Retina (tissue), 1 donor: ENCODE data around the gene DGKE.

Experiments used
- DNase-seq: peaks from one replicate; pipeline ENCODE4 v3.0.0-alpha.2; 2016

The DGKE gene

DNA sequence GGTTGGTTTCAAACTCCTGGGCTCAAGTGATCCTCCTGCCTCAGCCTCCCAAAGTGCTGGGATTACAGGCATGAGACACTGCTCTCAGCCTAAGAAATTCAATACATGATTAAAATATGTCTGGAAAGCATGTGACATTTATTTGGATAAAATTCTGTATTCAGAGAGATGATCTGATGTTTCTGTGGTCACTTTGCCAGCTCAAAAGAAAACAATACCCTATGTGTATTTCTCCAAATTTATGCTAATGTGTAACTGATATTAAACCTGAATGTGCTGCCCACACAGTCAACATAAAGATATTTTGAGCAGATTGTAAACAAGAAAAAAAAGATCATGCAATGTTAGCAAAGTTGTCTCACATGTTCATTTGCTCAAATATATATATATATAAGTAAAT is 16.9 kb upstream of the DGKE start:
- DNase-seq, result no peak

DNA sequence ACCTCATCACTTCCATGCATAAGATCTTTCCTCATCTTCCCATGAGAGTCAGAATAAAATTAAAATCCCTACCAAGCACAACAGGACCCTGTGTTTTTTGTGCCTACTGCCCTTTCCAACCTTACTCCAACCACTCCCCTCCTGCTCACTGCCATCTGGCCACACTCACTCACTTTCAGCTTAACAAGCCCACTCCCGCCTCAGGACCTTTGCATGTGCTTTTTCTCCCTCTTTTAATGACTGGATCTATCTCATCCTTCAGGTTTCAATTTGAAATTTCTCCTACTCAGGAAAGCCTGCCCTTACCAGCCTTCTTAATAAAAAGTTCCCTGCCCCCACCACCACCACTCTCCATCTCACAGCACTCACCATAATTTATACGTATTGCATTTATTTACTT is 14.9 kb upstream of the DGKE start:
- DNase-seq, result no peak

DNA sequence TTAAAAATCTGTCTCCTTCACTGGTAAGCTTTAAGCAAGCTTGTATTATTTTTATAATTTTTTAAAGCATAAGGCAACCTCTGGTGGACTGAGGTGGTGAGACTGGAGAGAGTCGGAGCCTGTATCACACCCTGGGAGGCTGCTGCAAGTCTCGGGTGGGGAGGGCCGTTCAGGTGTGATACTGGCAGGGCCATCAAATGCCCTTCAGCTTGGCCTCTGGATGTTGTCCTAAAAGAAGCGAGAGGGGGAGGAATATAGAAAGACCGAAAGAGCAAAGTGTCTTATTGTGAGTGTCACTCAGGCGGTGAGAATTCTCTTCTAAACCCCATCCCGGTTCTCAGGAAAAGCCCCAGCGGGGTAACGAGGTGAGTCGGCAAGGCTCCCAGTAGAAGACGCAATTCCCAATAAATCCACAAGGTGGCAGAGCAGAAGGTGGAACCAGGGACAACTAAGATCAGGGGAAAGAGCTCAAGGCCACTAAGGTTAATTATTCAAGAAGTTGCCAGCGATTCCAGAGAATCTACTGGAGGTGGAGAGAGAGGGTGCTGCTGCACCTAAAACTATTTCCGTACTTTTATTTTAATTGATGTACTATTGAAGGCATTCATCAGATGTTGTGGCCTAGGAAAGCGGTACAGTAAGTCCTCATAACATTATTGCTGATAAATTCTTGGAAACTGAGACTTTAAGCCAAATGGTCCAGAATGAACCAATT is 14.4 kb upstream of the DGKE start:
- DNase-seq, result peak; percentile 82

DNA sequence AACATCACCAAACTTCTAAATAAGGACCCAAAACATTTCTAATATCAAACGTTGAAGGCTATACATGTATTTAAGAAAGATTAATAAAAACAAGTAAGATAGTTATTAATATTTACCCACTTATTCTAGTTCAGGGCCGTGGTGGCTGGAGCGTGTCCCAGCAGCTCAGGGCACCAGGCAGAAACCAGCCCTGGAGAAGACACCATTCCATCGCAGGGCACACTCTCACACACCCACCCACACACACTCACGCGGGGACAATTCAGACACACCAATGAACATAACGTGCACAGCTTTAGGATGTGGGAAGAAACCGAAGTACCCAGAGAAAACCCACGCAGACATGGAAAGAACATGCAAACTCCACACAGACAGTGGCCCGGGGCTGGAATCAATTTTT is 13.7 kb upstream of the DGKE start:
- DNase-seq, result no peak

DNA sequence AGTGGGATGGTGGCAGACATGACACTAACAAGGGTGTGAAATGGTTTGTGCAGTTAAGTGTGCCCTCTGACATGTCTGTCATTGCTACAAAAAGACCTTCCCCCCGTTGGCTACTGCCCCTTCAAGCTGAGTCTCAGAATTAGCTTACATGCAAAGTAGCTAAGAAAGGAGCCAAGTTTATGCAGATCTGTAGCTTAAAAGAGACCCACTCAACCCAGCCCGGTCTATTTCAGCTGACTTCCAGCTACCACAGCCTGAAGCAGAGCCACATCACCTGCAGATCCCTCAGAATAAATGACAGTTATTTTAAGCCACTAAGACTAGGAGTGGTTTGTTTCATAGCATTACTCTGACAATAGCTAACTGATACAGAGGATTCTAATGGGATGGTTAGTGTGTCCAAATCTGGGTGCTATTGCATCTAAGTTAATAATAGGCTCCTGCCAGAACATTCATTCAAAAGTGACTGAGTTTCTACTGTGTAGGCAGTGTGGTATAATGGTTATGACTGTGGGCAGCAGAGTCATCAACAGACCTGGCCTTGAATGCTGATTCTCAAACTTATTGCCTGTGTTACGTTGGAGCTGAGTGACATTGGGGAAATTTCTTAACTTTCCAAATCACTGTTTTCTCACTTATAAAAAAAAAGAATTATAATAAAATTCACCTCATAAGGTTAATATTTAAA is 12.0 kb upstream of the DGKE start:
- no peak for DNase-seq

DNA sequence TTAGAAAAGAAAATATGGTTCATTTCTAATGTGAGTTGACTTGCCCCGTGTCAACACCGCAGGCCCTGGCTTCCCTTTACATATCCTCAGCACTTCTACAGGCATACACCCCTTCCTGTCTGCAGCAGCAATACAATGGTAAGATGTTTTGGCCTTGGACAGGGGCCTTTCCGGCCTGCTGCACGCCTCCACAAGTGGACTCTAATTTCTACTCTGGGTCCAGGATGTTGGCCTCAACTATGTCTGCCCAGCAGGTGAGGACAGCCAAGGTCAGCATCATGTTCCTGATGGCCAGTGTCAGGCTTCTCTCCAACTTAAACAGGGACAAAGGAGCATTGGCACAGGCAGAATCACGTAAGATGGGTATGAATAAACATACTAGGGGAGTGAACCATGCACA is 11.2 kb upstream of the DGKE start:
- DNase-seq, result no peak

DNA sequence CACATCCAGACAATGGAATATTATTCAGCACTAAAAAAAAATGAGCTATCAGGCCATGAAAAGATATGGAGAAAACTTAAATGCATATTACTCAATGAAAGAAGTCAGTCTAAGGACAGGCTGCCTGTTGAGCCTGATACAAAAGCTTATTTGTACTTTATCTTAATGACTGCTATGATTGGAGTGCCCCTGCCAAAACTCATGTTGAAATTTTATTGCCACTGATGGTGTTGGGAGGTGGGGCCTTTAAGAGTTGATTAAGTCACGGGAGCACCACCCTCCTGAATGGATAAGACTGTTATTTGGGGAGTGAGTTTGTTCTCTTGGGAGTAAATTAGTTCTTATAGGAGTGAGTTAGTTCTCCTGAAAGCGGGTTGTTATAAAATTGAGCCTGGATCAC is 10.1 kb upstream of the DGKE start:
- no peak for DNase-seq

DNA sequence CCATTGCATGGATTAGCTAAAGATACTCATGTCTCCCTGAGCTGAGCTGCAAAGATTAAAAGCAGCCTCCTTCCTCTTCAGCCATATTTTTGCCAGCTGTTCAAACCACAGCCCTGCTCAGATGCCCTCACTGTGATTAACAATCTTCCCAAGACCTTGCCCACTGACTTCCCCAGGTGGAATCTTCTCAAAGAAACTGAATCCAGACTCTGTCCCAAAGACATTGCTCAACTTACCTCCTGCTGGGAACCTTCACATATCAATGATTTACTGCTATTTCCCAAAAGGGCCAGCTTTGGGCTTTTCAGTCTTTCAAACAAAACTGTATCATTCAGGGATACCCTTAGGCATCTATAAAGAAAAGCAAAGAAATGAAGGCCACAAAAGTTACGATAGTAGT is 9.4 kb upstream of the DGKE start:
- DNase-seq, result no peak

DNA sequence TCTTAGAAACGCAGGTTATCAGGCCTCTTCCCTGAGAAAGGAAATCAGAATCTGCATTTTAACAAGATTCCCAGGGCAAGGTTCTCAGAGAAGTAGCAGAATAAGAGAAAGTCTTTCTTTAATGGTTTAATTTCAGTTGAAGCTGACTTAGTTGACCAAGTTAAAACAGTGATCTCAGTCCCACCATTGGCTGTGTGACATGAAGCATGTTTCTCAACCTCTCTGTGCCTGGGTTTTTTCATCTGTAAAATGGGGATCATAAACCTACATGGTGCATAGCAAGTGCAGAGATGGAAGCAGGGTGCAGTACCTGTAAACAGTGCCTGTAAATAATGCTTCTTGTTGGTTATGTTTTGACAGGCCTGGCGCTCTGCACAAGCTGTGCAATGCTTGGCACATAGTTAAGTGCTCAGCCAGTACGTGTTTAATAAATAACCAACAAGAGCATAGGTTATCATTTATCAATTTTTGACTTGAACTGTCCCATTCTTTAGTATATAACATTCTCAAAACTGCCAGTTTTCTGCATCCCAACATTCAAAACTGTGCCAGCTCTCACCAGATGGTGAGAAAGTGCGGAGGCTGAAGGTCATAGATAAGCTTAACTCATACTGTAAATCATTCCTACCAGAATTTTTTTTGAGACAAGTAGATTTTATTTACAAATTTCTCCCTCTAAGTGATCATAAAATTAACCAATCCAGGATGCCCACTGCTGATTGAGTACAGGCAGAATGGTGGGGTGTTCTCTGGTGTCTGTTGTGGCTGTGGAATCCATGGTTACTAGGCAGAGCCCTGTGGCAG is 7.1 kb upstream of the DGKE start:
- DNase-seq, result no peak

DNA sequence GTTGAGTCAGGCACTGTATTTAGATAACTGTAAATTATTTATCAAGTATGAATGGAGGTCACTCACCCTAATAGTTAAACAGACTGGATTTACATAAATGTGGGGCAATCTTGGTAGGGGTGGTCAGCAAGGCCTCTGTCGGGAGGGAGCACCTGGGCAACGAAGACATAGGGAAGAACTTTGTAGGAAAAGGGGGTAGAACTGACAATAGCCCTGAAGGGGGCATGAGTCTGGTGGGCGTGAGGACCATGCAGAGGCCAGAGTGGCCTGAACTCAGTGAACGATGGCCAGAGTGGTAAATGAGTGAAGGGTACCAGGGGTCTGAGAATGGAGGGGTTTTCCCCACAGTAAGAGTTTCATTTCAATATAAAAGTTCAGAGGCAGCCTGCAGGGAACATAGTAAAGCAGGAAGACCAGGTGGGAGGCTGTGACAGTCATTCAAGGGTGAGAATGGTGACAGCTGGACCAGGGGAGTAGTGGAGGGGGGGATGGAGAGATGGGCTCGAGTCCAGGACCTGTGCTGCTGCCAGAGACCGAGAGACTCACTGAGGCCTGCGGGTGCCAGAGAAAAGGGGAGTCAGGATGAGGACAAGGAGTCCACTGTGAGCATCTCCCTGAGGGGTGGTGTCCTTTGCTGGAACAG is 3.1 kb upstream of the DGKE start:
- DNase-seq, result no peak

DNA sequence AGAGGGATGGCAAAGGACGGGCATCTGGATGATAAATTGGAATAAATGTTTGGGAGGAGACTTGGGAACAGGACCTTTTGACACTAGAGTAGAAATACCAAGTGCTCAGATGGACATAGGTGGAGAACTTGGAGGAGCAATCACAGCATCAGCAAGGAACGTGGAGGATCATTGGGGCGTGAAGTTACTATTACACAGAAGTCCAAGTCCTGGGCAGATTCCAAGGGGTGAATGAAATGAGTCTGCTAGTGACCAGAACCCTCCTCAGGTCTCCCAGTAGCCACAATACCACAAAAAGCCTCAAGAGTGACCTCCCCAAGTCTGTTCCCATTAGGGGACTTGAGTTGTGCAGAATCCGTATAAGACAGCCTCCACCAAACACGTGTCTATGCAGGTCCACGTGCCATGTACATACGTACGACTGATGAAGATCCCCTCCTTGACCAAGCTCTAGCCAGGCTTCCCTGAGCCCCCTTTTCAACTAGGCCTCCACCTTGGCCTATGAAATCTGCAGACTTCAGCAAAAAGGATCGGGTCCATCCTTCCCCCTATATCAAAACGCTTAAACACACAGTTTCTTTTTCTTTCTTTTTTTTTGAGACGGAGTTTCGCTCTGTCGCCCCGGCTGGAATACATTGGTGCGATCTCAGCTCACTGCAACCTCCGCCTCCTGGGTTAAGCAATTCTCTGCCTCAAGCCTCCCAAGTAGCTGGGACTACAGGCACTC is 2.4 kb upstream of the DGKE start:
- DNase-seq, result no peak

DNA sequence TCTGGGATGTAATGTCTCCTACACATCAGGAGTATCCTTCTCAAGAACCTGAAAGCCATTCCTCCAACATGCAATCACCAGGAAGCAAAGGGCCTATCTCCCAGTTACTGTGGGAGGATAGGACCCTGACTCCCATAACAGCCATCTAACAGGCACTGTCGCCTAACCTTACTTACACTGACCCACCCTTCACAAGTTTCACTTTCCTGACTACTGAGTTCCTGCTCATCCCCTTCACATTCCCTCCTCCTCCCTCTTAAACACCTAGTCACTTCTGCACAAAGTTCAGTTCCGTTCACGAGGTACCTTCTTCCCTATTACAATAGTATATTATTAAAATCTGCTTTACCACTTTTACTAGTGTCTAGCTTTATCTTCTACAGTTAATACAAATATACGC is 1.5 kb upstream of the DGKE start:
- no peak for DNase-seq

DNA sequence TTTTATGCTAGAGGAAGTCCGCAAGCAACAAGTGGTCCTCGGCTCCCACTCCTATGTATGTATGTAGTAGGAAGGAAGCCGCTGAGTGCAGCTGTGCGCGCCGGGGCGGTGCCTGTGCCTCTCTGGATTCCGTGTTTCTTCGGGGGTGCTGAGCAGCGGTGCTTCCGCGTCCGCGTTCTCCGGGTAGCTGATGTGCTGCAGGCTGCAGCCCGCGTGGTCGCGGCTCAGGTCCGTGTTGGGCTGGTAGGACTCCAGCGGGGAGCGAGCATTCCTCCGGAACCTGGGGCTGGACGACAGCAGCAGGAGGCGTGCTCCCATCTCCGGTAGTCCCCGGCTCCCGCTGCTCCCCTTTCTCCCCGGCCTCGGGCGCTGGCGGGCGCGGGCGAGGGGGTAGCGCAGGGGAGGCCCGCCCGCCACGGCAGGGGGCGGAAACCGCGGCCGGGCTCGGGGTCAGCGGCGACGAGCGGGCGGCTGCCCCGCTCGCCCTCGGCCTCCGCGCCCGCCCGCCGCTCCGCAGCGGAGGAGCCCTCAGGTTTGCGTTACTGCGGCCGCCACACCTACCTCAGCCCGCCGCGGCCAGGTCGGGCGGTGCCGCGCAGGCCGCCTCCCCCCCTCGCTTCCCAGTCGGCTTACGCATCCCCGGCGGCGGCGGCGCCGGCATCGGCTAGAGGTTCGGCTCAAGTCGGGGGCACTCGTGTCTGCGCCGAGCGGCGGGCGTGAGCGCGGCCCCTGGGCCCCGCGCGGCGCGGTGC is 718 bp upstream of the DGKE start:
- DNase-seq, result peak; percentile 81

DNA sequence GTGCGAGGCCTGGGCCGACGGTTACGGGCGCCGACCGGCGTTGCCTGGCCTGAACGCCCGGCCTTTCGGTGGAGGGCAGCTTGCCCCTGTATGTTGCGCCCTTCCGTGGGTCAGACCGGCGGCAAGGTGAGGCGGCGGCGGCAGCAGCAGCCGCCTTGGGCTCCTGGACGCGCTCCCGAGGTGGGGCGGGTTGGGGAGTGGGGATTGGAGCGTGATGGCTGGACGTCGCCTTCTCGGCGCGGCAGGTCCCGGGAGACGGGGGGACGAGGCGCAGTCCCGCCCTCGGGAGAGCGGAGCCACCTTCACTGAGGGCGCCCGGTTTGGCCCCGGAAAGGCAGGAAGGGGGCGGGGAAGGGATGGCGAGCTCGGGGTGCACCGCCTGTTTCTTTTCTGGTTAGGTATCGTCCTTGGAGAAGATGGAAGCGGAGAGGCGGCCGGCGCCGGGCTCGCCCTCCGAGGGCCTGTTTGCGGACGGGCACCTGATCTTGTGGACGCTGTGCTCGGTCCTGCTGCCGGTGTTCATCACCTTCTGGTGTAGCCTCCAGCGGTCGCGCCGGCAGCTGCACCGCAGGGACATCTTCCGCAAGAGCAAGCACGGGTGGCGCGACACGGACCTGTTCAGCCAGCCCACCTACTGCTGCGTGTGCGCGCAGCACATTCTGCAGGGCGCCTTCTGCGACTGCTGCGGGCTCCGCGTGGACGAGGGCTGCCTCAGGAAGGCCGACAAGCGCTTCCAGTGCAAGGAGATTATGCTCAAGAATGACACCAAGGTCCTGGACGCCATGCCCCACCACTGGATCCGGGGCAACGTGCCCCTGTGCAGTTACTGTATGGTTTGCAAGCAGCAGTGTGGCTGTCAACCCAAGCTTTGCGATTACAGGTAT is 671 bp downstream of the DGKE start:
- peak; percentile 91 for DNase-seq

DNA sequence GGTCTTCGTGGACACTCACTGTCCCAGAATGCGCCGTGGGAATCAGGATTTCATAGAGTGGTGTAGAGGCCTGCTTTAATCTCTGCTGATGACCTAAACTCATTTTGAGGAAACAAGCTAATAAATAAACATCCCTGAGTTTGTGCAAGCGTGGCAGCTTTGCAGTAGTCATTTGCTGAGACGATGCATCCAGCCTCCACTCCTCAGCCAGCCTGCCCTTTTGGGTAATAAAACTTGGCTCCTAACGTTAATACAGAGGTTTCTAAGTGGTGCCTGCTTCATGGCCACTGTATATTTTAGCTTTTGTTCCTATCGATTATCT is 1.3 kb downstream of the DGKE start:
- no peak for DNase-seq

DNA sequence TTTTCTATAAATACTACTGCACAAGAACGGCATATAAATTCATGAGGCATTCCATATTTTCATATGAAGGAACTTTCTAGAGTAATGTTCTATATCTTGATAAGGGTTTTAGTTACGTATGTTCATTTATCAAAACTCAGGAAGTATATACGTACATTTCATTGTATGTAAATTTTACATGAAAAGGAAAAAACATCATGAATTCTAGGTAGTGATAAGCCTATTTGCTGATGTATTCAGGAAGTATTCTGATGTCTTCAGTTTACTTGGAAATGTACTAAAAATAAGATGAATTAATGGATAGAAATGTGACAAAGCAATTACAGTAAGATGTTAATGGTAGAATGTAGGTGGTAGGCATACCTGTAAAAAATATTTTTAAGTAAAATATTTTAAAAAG is 4.7 kb downstream of the DGKE start:
- DNase-seq, result no peak

DNA sequence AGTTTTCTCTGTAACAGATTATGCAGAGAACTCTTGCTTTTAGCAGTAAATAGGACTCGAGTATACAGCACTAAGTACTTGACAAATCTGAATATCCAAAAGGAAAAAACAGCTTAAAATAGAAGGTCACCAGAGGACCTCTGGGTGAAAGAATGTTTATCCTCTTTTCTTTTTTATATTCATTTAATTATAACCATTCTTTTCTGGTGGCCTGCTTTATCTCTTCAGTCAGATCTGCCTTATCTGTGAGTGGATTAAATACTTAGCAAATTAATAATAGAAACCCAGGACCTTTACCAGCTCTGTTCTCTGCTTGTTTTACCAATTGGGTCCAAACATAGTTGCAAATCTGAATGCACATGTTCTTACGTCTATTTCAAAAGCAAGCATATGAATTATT is 8.6 kb downstream of the DGKE start:
- DNase-seq, result no peak

DNA sequence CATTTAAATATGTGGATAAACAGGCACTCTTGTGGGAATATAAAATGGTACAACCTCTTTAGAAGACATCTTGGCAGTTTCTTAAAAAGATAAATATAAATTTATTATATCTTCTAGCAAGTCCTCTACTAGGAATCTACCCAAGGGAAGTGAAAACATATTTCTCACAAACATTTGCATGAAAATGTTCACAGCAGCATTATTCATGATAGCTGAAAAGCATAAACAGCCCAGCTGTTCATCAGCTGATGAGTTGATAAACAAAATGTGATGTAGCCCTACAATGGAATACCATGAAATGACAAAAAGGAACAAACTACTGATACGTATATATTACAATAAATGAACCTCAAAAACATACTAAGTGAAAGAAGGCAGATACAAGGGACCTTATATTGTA is 12.0 kb downstream of the DGKE start:
- no peak for DNase-seq

DNA sequence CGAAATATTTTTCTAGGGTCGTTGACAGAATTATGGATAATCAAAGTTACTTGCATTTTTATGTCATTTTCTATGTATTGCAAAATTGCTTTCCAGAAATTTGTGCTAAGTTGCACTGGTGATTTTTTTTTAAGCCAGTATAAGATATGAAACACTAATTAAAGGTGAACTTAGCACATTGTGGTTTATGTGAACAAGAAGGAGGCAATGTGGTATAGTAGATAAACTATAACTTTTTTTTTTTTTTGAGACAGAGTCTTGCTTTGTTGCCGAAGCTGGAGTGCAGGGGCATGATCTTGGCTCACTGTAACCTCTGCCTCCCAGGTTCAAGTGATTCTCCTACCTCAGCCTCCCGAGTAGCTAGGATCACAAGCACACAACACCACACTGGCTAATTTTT is 13.2 kb downstream of the DGKE start:
- no peak for DNase-seq

DNA sequence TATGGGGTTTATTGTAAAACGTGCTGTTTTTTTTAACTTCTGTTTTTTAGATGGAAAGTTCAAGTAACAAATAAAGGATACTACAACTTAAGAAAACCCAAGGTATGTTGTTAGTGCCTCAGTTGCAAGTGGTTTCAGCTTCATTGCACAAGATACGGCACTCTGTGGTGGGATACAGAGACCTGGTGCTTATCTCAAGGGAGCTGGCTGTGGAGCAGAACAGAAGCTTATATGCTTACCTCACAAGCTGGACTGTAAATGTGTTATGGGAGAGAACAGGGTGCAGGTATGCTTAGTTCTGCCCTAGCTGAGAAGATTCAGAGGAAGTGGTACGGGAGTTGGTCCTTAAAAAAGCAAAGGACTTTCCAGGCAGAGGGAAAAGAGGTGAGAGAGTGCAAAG is 15.2 kb downstream of the DGKE start:
- no peak for DNase-seq

DNA sequence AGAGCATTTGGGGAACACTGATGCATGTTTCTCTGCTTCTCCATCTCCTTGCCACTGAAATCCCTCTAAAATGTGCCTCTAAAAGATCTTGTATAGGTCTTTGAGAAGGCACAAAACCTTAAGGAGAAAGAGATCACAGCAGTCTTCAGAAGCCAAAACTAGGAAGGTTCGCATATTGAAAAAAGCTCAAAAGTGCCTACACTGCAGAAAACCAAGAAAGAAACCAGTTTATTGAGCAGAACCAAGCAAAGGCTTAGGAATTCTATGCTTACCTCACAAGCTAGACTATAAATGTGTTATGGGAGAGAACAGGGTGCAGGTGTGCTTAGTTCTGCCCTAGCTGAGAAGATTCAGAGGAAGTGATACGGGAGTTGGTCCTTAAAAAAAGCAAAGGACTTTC is 16.6 kb downstream of the DGKE start:
- no peak for DNase-seq
